GM18507 (cell line): ENCODE results near the gene DNER.
"Not testable (repeated sequence)": the region's sequence is repeated elsewhere in the genome, so short reads cannot be mapped to it uniquely, and the experiment has no call there.

ENCODE experiments used
- DNase-seq: peaks from one replicate; pipeline ENCODE4 v3.0.0; 2011; ENCODE audit warnings: low read depth; ENCODE audit not compliant: insufficient read length; ENCODE audit errors: extremely low spot score
- FAIRE-seq: peaks from 2 replicates; lab custom pipeline; 2011; peaks lifted over from hg19 to GRCh38; lab: Jason Lieb, UNC

The DNER gene

DNA sequence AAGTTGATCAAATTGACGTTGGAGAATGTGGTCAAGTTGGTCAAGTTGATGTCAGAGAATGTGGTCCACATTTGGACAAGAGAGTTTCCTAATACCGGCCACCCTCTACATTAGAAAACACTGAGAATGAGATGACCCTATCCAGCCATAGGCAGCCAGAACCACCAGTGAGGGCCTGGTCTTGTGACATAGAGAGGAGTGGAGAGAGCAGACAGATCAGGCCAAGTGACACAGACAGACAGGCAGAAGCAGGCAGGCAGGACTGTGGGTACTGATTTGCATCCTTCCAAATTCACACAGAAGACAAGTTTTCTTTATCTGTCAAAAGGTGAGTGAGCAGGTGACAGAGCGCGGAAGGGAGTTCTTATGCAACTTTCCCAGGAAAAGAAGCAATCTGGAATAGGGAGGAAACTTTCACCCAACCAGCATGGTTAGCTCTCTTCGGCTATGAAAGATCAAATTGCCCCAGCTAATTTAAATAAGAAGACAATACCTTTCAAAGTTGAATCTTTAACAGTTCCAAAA is 334.2 kb downstream of the DNER start:
- no peak for DNase-seq

DNA sequence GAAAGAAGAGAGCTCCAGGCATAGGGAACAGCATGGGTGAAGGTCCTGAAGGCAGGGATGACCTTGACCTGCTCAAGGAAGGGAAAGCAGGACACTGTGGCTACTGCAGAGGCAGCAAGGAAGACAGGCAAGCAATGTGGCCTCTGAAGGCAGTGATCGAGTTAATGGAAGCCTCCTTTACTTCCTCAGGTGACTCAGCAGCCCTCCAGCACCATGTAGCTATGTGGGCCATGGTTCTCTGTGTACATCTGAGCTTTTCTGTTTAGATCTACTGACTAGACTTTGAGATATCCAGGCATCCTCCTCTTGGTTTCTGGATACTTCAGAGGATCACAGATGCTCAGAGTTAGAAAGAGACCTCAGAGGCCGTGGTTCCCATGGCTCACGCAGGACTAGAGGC is 336.0 kb downstream of the DNER start:
- no peak for FAIRE-seq

More for the DNA sequence above, 334.2 kb downstream of the DNER start:
- FAIRE-seq = no peak

DNA sequence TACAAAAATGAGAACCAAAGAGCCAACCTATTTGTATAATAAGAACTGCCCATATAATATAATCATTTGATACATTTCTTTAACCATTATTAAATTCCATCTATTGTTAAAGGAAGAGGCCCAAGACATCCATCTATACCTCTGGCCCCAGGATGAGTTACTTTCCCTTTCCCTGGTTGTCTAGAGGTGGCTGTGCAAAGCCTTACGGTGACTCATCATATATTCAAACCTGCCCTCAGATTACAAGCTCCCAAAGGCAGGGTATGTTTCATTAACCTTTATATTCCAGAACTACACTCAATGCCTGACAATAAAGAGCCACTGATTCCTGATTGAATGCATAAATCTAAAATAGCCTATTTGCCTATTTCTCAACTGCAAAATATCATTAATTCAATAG is 337.5 kb downstream of the DNER start:
- FAIRE-seq = no peak
- no peak for DNase-seq

More for the DNA sequence above, 336.0 kb downstream of the DNER start:
- DNase-seq = no peak

DNA sequence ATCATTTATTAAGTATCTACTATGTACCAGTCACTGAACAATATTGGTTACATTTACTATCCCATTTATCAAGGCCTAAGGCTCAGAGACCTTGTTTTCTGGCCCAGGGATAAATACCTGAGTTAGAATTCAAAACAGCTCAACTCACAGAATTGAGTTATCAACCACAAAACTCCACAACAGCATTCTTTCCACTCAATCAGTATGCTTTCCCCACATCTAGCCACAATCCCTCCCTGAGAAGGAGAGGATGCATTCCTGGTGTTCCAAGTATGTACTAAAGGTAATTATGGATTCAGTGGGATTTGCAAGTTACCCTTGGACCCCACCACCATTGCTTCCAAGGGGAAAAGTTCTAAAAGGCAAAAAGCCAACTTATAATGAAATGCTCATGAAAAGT is 339.1 kb downstream of the DNER start:
- DNase-seq (no peak), FAIRE-seq (no peak)

DNA sequence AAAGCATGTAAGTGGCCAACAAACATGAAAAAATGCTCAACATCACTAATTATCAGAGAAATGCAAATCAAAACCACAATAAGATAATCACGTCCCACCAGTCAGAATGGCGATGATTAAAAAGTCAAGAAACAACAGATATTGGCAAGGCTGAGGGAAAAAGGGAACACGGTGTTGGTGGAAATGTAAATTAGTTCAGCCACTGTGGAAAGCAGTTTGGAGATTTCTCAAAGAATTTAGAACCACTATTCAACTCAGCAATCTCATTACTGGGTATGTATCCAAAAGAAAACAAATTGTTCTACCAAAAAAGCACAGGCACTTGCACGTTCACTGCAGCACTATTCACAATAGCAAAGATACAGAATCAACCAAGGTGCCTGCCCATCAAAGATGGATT is 341.0 kb downstream of the DNER start:
- not testable (repeated sequence) for FAIRE-seq, DNase-seq

DNA sequence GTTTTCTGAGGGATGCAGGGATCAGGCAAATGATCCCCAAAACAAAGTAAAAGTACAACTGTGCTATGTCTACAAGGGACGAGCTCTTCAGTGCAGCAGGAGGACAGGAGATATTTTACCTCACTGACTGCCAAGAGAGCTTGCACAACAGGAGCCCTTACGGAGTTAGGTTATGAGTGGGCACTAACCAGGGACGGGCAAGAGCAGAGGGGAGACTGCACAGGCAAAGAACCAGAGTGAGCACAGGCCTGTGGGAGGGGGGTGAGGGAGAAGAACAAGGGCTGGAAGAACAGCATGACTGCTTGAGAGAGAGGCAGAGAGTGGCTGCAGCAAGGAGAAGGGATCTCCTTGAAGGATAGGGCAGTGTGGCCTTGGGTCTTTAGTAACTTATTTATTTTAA is 342.1 kb downstream of the DNER start:
- FAIRE-seq (no peak), DNase-seq (no peak)

DNA sequence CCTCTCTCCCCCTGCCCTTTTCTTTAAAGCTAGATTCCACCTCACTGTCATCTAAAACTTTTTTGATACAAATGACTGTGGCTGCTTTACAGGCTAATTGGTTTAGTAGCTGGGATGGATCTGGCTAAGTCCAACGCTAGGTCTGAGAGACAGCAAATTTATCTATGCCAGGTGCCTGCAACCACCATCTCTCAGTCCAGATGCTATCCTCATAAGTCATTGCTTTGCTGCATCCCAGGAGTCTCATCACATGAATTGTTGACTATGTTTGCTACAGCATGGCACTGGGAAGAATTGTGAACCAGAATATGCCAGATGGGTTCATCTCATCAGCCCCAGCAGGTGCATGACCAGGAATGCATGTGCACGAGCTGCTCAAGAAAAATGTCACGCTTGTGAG is 343.3 kb downstream of the DNER start:
- no peak for DNase-seq
- FAIRE-seq = no peak

DNA sequence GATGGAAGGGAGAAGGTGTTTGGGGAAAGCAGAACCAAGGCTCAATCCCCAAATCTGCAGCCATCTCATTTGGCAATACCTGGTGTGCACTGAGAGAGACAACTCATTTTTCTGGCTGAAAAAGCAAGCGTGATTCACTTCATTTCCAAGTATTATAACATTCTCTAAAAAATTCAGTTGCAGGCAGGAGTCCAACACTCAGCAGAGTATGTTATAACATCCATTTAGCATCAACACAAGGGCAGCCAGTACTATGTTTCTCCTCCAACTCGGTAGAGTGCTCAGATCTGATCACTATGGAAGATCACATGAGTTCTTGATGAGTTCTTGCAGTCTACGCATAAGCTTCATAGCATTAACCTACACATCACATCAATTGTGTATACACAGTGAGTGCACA is 343.8 kb downstream of the DNER start:
- DNase-seq (no peak), FAIRE-seq (no peak)

DNA sequence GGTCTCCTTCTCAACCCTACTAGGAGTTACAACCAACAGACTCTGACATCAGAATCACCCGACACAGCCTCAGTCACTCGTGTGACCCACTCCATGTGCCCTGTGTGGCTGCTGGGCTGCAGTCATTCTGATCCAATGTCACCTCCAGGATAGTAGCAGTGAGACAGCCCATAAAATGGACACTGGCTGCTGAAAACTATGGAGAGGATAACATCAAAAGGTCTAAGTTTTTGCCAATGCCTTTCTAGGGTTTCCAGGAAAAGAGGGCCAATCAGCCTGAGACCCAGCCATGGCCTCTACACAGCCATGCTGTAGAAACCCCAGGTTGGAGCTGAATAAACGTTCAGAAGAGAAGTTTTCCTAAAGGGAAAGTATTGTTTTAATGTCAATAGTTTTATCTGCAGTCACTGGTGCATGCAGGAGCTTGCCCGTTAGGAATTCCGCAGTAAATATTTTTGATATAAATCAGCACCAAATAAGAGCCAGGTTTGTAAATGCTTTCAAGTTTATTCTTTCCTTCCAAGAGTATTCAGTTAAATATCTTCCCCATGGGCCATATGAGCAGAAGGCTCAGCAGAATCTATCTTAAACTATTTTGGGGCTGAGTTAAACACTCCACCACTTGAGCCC is 351.1 kb downstream of the DNER start:
- FAIRE-seq (no peak), DNase-seq (no peak)

DNA sequence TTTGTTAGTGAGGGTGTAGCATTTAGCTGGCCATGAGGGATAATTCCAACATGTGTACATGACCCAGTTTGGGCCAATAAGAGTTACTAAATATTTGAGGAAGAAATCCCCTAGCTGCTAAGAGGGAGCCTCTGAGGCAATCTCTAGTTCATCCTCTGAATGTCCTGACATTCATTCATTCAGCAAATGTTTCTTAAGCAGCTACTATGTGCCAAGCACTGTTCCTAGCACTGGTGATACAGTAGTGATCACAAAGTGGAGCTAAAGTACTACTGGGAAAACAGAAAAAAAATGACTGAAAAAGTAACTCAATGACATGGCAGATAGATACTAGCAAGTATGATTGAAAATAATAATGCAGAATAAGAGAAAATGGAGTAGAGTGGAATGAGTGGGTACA is 363.5 kb downstream of the DNER start:
- FAIRE-seq (no peak), DNase-seq (no peak)

DNA sequence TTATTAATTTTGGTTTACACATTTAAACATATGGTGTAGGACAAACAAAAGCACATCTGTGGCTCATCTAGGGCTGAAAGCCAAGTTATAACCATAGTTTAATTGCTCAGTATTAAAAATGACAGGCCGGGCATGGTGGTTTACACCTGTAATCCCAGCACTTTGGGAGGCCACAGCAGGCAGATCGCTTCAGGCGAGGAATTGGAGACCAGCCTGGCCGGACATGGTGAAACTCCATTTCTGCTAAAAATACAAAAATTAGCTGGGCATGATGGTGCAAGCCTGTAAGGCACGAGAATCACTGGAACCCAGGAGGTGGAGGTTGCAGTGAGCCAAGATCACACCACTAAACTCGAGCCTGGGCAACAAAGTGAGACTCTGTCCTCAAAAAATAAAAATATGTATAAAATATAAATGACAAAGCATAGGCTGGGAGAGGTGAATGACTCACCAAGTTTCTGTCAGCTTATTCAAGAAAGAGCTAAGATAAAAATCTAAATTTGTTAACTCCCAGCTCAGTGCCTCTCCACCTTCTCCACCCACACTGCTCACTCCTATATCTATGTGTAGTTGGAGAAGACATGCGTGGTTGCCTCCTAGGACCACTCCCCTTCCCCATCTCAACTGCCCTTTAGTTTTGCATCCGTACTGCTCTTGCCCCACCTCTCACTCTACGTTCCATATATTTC is 364.1 kb downstream of the DNER start:
- DNase-seq (no peak), FAIRE-seq (no peak)

DNA sequence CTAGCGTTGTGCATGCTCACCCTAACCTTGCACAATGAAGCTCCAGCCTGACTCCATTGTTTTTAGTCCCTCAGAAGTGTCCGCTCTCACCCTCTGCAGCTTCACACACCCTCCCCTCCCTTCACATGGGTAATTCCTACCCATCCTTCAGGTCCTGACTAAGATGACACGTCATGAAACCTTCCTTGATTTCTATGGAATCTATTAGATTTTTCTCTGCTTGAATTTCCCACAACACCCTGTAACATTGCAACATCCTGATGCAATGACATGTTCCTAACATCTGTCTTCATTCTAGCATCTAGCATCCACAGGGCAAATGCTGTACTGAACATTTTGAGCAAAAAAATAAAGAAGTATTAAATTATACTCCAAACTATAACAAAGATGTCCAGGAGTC is 366.2 kb downstream of the DNER start:
- FAIRE-seq (no peak), DNase-seq (no peak)

DNA sequence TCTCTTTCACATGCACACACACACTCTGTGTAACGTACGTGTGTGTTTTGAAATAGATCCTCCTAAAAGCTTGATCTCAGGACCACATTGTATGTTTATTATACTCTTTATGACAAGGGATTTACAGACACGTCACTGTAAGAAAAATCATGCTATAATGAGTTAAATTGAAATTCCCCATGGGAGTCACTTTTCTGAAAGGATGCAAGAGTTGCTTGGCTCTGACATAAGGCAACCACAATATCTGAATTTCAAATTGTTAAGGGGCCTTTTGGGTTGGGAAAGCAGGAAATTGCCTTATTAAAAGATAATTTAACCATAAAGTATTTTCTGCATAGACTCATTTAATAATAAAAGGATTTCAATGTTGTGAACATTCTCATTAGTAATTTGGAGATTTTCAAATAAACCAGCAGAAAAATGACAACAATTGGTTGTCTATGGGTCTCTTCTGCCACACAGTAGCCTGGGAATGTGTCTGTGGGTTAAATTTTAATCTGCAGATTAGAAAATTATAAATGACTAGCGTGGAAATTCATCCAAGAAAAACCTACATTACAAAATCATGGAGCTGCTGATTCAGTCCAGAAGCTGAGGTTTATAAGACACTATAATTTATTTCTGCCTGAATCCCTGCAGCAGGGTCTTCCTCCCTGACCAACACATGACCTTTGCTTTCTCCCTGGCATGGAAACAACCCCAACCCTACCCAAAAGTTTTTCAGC is 367.4 kb downstream of the DNER start:
- FAIRE-seq (no peak), DNase-seq (no peak)

DNA sequence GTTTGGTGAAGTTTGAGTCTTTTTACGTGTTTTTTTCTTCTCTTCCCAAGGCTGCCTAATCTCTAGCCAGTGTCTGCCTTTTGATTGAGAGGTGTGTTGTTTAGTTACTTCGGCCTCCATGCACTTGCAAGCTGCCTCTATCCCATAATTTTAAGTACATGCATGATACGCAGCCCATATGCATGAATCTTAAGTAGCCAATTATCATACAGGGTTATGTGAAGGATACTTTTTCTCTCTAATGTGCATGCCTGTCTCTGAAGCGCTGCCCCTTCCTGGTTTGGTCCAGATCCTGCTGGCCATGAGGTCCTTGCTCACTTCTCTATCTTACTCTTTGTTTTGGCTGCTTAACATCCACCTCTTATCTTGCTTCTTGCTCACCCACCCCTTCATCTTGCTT is 369.4 kb downstream of the DNER start:
- DNase-seq = no peak
- FAIRE-seq = no peak

DNA sequence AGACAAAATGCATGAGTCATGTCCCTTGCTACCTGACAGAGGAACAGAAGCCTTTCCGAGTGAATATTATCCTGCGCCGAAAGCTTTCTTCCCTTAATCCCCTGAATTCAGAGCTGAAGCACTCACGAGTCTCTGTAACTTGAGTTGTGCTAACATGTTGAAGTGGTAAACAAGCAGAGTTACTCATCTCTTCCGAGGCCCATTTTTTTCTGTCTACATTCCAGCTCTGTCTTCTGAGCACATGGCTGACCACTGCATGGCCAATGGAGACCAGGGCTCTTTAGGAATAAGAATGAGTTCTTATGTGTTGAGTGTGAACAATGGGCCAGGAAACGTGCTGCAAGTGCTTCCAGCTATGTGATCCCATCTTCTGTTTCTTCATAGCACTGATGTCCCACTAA is 370.2 kb downstream of the DNER start:
- DNase-seq = no peak
- FAIRE-seq = no peak

DNA sequence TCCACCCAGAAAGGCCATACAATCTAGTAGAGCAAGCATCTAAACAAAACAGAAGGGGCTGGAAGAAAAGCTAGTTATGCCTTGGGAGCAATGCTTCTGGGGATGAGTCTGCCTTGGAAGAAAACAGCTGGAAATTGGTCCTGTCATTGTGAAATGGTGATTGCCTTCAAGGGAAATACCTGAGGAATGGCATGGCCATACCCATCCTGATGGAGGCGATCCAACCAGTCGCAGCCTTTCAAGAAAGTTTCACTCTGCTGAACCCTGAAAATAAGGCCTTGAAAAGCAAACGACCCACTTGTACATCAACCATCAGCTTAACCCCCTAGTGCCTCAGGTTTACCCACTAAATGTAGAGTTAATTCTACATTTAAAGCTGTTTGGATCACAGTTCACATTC is 370.7 kb downstream of the DNER start:
- DNase-seq (no peak), FAIRE-seq (no peak)

DNA sequence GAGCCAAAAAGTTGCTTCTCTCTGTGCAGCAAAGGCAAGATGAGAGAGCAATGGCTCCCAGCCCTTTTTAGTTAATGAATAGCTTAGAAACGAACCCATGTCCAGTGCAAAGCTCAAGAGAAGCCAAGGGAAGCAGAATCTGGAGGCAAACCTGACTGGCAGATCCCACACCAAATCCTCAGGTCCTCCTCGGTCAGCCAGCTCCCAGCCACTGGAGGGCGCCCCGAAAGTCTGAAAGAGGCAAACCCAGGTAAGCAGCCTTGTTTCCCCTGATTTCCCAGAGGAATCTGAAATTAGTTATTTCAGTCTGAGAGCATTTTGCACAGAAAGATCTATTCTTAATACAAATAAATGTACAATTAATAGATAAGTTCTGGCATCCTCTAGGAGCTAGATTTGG is 372.0 kb downstream of the DNER start:
- FAIRE-seq = no peak

DNA sequence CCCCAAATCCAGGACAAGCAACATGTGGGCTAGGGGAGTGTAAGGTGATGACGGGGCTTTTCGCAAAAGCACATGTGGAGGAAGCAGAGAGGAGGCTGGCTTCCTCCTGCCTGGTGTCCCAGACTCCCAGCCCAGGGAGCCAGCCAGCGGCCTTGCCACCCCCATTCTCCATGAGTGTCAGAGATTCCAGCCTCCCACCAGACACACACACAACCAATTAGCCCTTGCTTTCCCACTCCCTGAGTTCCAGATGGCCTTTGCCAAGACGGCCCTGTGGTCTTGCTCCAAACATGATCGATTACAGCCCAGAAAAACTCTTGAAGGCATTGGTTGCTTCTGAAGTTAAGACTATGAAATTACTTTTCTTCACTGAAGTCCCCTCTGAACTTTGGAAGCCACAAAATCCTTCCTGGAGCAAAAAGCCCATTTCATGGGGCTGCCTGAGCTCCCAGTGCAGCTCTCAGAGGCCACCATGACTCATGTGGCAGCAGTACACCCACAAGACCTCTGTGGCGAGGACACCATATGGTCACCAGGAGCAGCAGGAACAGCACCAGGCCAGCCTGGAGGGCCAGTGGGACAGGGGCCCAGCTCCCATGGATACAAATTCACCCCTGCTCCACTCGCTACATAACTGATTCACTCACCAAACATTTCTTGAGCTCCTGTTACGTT is 374.1 kb downstream of the DNER start:
- no peak for DNase-seq
- FAIRE-seq = no peak

More for the DNA sequence above, 372.0 kb downstream of the DNER start:
- no peak for DNase-seq

DNA sequence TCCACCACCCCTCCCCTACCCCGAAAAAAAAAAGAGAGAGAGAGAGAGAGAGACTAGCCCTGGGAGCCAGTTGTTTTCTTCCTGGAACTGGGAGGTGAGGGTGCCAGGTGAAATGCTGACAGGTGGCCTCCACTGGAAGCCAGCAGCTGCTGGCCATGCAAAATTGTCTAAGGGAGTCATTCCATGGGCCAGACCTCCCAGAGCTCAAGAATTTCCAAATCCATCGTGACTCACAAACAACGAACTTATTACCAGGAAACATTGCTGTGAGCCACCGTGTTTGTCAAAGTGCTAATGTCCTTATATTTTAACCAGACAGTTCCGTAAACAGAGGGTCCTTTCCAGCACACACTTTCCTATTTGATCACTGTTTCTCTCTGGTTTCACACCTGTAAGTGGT is 374.7 kb downstream of the DNER start:
- no peak for FAIRE-seq
- DNase-seq = no peak

DNA sequence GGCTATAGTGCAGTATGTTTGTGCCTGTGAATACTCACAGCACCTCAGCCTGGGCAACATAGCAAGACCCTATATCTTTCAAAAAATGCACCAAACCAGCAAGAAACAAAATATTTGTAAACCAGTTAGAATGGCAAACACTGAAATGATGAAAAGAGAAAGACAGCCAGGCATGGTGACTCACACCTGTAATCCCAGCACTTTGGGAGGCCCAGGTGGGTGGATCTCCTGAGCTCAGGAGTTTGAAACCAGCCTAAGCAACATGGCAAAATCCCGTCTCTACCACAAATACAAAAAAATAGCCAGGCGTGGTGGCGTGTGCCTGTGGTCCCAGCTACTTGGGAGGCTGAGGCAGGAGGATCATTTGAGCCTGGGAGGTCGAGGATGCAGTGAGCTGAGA is 375.2 kb downstream of the DNER start:
- not testable (repeated sequence) for DNase-seq, FAIRE-seq
